Effector CD4-positive, alpha-beta T cell (primary cell): ENCODE results near the gene CCDC201.
"Not testable (repeated sequence)": the region's sequence is repeated elsewhere in the genome, so short reads cannot be mapped to it uniquely, and the experiment has no call there.

ENCODE experiments used
- DNase-seq: peaks from one replicate; pipeline ENCODE4 v3.0.0-alpha.2; 2020

CCDC201 gene

GRCh38 chr7:45813771-45814170, 59.1 kb downstream of the CCDC201 start:
- DNase-seq, result not testable (repeated sequence)

- no peak for DNase-seq
Observed at GRCh38 chr7:45812946-45813345, 59.9 kb downstream of the CCDC201 start.

GRCh38 chr7:45811652-45812234, 61.1 kb downstream of the CCDC201 start:
- not testable (repeated sequence) for DNase-seq

- DNase-seq, result not testable (repeated sequence)
Observed at GRCh38 chr7:45810451-45811005, 62.4 kb downstream of the CCDC201 start.
